SK-N-SH (cell line): ENCODE results near the gene PRKCI. TPM values are rescaled to one million over a fixed set of nuclear protein-coding genes. Genes with fewer than 3 reads are reported as not detected.

Experiments
- CTCF ChIA-PET: fragments of 300-600, 350-600 bp; formaldehyde crosslinking; extraction: SDS; loops from one replicate; lab custom pipeline; 2021; lab: Yijun Ruan, JAX
- POLR2A ChIA-PET: fragments of 350-600 bp; sonication (Branson Sonifier 250); formaldehyde crosslinking; extraction: SDS; loops from one replicate; lab custom pipeline; 2020; ENCODE audit warnings: antibody characterized with exemption, inconsistent platforms; lab: Yijun Ruan, JAX
- DNase-seq: peaks from one replicate; pipeline ENCODE4 v3.0.0; 2012
- H2AFZ ChIP-seq: fragments of 200-600 bp; sonication (generic); 2 replicates; pipeline ENCODE4 v1.8.1; 2016; ENCODE audit warnings: antibody characterized with exemption, mild to moderate bottlenecking, low read depth
- H3F3A ChIP-seq: fragments of 200-600 bp; sonication (generic); replicated peaks from 2 replicates; pipeline ENCODE3; 2016; ENCODE audit warnings: antibody characterized with exemption, mild to moderate bottlenecking; ENCODE audit not compliant: insufficient read depth
- H3K27ac ChIP-seq, 2 experiments: fragments of 200-500 bp in 1 of 2; fragments of 200-600 bp in 1 of 2; sonication (Bioruptor generic) in 1 of 2; sonication (generic), shearing (Covaris generic) in 1 of 2; 2 replicates each; pipeline versions ENCODE4 v1.5.1 to v1.6.1; 2014 to 2016; ENCODE audit warnings: low read depth in 2 of 2, inconsistent platforms in 1 of 2, low read length in 1 of 2, mild to moderate bottlenecking in 1 of 2, mixed read lengths in 1 of 2
- H3K27me3 ChIP-seq: fragments of 200-600 bp; sonication (generic), shearing (Covaris generic); 2 replicates; pipeline ENCODE4 v1.6.1; 2016; ENCODE audit warnings: mixed run types; ENCODE audit not compliant: insufficient read depth
- H3K36me3 ChIP-seq, 2 experiments: fragments of 200-500 bp in 1 of 2; fragments of 200-600 bp in 1 of 2; sonication (Bioruptor generic) in 1 of 2; sonication (generic) in 1 of 2; replicated peaks in 1 of 2; 2 replicates each; pipeline versions ENCODE3 to v1.5.1; 2014 to 2016; ENCODE audit warnings: low read length in 1 of 2, mild to moderate bottlenecking in 1 of 2; ENCODE audit not compliant: insufficient read depth in 2 of 2, control insufficient read depth in 1 of 2
- H3K4me1 ChIP-seq, 2 experiments: fragments of 200-500 bp in 1 of 2; fragments of 200-600 bp in 1 of 2; sonication (Bioruptor generic) in 1 of 2; sonication (generic), shearing (Covaris generic) in 1 of 2; 2 replicates each; pipeline versions ENCODE4 v1.5.1 to v1.6.1; 2014 to 2016; ENCODE audit warnings: low read depth in 1 of 2, low read length in 1 of 2, mixed run types in 1 of 2; ENCODE audit not compliant: insufficient read depth in 2 of 2, control insufficient read depth in 1 of 2
- H3K4me2 ChIP-seq: fragments of 200-600 bp; sonication (generic), shearing (Covaris generic); 2 replicates; pipeline ENCODE4 v1.6.1; 2017; ENCODE audit warnings: mixed run types
- H3K4me3 ChIP-seq, 2 experiments: fragments of 200-500 bp in 1 of 2; fragments of 200-600 bp in 1 of 2; sonication (Bioruptor generic) in 1 of 2; sonication (generic), shearing (Covaris generic) in 1 of 2; 2 replicates each; pipeline versions ENCODE4 v1.5.1 to v1.8.1; 2014 to 2016; ENCODE audit warnings: low read depth in 2 of 2, inconsistent platforms in 1 of 2, low read length in 1 of 2, mild to moderate bottlenecking in 1 of 2, mixed read lengths in 1 of 2, moderate library complexity in 1 of 2
- H3K79me2 ChIP-seq: fragments of 200-600 bp; sonication (generic); 2 replicates; pipeline ENCODE4 v1.8.1; 2017; ENCODE audit warnings: mild to moderate bottlenecking; ENCODE audit not compliant: insufficient read depth
- H3K9ac ChIP-seq: fragments of 200-600 bp; sonication (generic); 2 replicates; pipeline ENCODE4 v1.6.1; 2017; ENCODE audit warnings: mixed run types
- H3K9me2 ChIP-seq: fragments of 200-600 bp; sonication (generic); 2 replicates; pipeline ENCODE4 v1.6.1; 2017; ENCODE audit warnings: mixed run types
- H3K9me3 ChIP-seq: fragments of 200-600 bp; sonication (generic); 2 replicates; pipeline ENCODE4 v1.6.1; 2017; ENCODE audit warnings: mixed run types, mild to moderate bottlenecking, moderate library complexity
- H4K20me1 ChIP-seq: fragments of 200-600 bp; sonication (generic); 2 replicates; pipeline ENCODE4 v1.6.1; 2017; ENCODE audit warnings: mild to moderate bottlenecking, mixed run types; ENCODE audit not compliant: insufficient read depth
- ELF1 ChIP-seq: IDR thresholded peaks from 2 replicates; pipeline ENCODE4 v1.4.0; 2012
- FOSL2 ChIP-seq: IDR thresholded peaks from 2 replicates; pipeline ENCODE4 v1.4.0; 2012; ENCODE audit warnings: low read depth, mild to moderate bottlenecking, moderate library complexity, borderline replicate concordance
- FOXJ3 ChIP-seq: sonication (generic); formaldehyde crosslinking; IDR thresholded peaks from 2 replicates; pipeline ENCODE4 v1.5.1; 2020; ENCODE audit warnings: mild to moderate bottlenecking, missing genetic modification reagents
- FOXM1 ChIP-seq: IDR thresholded peaks from 2 replicates; pipeline ENCODE4 v1.4.0; 2012; ENCODE audit warnings: low read depth, mild to moderate bottlenecking
- GABPA ChIP-seq: IDR thresholded peaks from 2 replicates; pipeline ENCODE4 v1.4.0; 2012; ENCODE audit warnings: low read depth, mild to moderate bottlenecking
- GATA2 ChIP-seq: sonication (generic); formaldehyde crosslinking; IDR thresholded peaks from 2 replicates; pipeline ENCODE4 v1.5.0; 2020; ENCODE audit warnings: mild to moderate bottlenecking, missing genetic modification reagents
- JUND ChIP-seq: IDR thresholded peaks from 2 replicates; pipeline ENCODE4 v1.4.0; 2012
- MEF2A ChIP-seq: IDR thresholded peaks from 2 replicates; pipeline ENCODE4 v1.4.0; 2012; ENCODE audit warnings: low read depth, borderline replicate concordance
- MXI1 ChIP-seq: IDR thresholded peaks from 2 replicates; pipeline ENCODE4 v1.6.1; 2012; ENCODE audit warnings: mild to moderate bottlenecking, low read depth, low read length, improper control_type of control experiment
- RFX5 ChIP-seq: IDR thresholded peaks from 2 replicates; pipeline ENCODE4 v1.6.1; 2012; ENCODE audit warnings: mild to moderate bottlenecking, improper control_type of control experiment, low read length
- TAF1 ChIP-seq: IDR thresholded peaks from 2 replicates; pipeline ENCODE4 v1.6.1; 2012; ENCODE audit warnings: low read depth, mild to moderate bottlenecking, low read length, moderate library complexity, borderline replicate concordance
- TCF12 ChIP-seq: IDR thresholded peaks from 2 replicates; pipeline ENCODE4 v1.4.0; 2012
- TEAD4 ChIP-seq: IDR thresholded peaks from 2 replicates; pipeline ENCODE4 v1.4.0; 2012; ENCODE audit warnings: mild to moderate bottlenecking, borderline replicate concordance; ENCODE audit not compliant: insufficient read depth
- YY1 ChIP-seq: IDR thresholded peaks from 2 replicates; pipeline ENCODE4 v1.4.0; 2012; ENCODE audit warnings: low read depth, mild to moderate bottlenecking
- WGBS: methylation state at CpG from one replicate; pipeline ENCODE4 v1.1.6; 2017; ENCODE audit warnings: low lambda C conversion rate; 5-methylcytosine and 5-hydroxymethylcytosine counted together
- polyA plus RNA-seq, 3 experiments: library from polyadenylated mRNA; depleted of rRNA; stranded (reverse); fragments of >200 nt; gene quantifications; 2 replicates each; pipeline ENCODE4 v1.2.3, GENCODE V29; 2012
- TF ChIP-seq, protein P1 (sequence below): IDR thresholded peaks from 2 replicates; pipeline ENCODE4 v1.4.0; 2012; ENCODE audit warnings: low read depth
- TF ChIP-seq, protein P2 (sequence below): IDR thresholded peaks from 2 replicates; pipeline ENCODE4 v1.6.1; 2012; ENCODE audit warnings: mild to moderate bottlenecking, low read depth, low read length, moderate library complexity
- TF ChIP-seq, protein P3 (sequence below): fragments of 150-350 bp; IDR thresholded peaks from 2 replicates; pipeline ENCODE4 v1.6.1; 2016; ENCODE audit warnings: mild to moderate bottlenecking, low read depth, low read length
- TF ChIP-seq, protein P4 (sequence below): IDR thresholded peaks from 2 replicates; pipeline ENCODE4; 2012
- TF ChIP-seq, protein P5 (sequence below): fragments of 150-350 bp; IDR thresholded peaks from 2 replicates; pipeline ENCODE4 v1.6.1; 2017; ENCODE audit warnings: antibody characterized with exemption, low read length, low read depth, borderline replicate concordance

The PRKCI gene
- polyA plus RNA-seq, 1 of the 3 experiments (the other 2 are of a cell fraction) = 10.1 TPM

DNA sequence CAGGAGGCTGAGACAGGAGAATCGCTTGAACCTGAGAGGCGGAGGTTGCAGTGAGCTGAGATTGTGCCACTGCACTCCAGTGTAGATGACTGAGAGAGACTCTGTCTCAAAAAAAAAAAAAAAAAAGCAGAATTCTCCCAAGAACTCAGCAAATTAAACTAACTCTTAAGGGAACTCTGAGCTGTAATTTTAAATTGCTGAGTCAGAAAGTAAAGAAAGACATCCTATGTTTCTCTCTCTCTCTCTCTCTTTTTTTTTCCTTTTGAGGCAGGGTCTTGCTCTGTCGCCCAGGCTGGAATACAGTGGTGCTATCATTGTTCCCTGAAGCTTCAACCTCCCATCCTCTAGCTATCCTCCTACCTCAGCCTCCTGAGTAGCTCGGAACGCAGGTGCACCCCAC is 20.7 kb upstream of the PRKCI start:
- no peaks in the 10 kb centered on the region for H3K9me2 ChIP-seq
- no peaks in the 10 kb centered on the region for H3K79me2 ChIP-seq
- no peaks in the 10 kb centered on the region for H3F3A ChIP-seq
- no peaks in the 10 kb centered on the region for H4K20me1 ChIP-seq
- H3K4me3 ChIP-seq = no peak overlapping the region
- DNase-seq = no peak
- H3K27ac ChIP-seq = no peak overlapping the region
- ChIA-PET POLR2A (interaction anchor here (0.6 kb wide), 1 partner anchor 159 kb away, joined by 3 read pairs; no protein-coding TSS in a partner anchor), CTCF (interaction anchor here (1.1 to 1.2 kb wide), 2 partner anchors 12 to 610 kb away, joined by 3 to 5 read pairs; no protein-coding TSS in a partner anchor)
- no peak overlapping the region for H3K4me2 ChIP-seq
- no peaks in the 10 kb centered on the region for H3K4me1 ChIP-seq
- H3K9me3 ChIP-seq = no peaks in the 10 kb centered on the region
- no peaks in the 10 kb centered on the region for H3K36me3 ChIP-seq
- H2AFZ ChIP-seq = no peak overlapping the region
- H3K9ac ChIP-seq = no peak overlapping the region
- no peaks in the 10 kb centered on the region for H3K27me3 ChIP-seq
- no peak for TF ChIP-seq YY1
- TF ChIP-seq TEAD4 = no peak
- TF ChIP-seq, protein P1, sequence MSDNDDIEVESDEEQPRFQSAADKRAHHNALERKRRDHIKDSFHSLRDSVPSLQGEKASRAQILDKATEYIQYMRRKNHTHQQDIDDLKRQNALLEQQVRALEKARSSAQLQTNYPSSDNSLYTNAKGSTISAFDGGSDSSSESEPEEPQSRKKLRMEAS = no peak
- TF ChIP-seq TCF12 = no peak
- TF ChIP-seq, protein P2, sequence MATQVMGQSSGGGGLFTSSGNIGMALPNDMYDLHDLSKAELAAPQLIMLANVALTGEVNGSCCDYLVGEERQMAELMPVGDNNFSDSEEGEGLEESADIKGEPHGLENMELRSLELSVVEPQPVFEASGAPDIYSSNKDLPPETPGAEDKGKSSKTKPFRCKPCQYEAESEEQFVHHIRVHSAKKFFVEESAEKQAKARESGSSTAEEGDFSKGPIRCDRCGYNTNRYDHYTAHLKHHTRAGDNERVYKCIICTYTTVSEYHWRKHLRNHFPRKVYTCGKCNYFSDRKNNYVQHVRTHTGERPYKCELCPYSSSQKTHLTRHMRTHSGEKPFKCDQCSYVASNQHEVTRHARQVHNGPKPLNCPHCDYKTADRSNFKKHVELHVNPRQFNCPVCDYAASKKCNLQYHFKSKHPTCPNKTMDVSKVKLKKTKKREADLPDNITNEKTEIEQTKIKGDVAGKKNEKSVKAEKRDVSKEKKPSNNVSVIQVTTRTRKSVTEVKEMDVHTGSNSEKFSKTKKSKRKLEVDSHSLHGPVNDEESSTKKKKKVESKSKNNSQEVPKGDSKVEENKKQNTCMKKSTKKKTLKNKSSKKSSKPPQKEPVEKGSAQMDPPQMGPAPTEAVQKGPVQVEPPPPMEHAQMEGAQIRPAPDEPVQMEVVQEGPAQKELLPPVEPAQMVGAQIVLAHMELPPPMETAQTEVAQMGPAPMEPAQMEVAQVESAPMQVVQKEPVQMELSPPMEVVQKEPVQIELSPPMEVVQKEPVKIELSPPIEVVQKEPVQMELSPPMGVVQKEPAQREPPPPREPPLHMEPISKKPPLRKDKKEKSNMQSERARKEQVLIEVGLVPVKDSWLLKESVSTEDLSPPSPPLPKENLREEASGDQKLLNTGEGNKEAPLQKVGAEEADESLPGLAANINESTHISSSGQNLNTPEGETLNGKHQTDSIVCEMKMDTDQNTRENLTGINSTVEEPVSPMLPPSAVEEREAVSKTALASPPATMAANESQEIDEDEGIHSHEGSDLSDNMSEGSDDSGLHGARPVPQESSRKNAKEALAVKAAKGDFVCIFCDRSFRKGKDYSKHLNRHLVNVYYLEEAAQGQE = no peak
- no peak for TF ChIP-seq TAF1
- no peak for TF ChIP-seq FOSL2
- no peak for TF ChIP-seq JUND
- no peak for TF ChIP-seq MEF2A
- TF ChIP-seq, protein P3, sequence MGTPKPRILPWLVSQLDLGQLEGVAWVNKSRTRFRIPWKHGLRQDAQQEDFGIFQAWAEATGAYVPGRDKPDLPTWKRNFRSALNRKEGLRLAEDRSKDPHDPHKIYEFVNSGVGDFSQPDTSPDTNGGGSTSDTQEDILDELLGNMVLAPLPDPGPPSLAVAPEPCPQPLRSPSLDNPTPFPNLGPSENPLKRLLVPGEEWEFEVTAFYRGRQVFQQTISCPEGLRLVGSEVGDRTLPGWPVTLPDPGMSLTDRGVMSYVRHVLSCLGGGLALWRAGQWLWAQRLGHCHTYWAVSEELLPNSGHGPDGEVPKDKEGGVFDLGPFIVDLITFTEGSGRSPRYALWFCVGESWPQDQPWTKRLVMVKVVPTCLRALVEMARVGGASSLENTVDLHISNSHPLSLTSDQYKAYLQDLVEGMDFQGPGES = no peak
- TF ChIP-seq RFX5 = no peak
- no peak for TF ChIP-seq GATA2
- no peak for TF ChIP-seq GABPA
- TF ChIP-seq, protein P4, sequence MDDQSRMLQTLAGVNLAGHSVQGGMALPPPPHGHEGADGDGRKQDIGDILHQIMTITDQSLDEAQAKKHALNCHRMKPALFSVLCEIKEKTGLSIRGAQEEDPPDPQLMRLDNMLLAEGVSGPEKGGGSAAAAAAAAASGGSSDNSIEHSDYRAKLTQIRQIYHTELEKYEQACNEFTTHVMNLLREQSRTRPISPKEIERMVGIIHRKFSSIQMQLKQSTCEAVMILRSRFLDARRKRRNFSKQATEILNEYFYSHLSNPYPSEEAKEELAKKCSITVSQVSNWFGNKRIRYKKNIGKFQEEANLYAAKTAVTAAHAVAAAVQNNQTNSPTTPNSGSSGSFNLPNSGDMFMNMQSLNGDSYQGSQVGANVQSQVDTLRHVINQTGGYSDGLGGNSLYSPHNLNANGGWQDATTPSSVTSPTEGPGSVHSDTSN = no peak
- no peak for TF ChIP-seq ELF1
- no peak for TF ChIP-seq MXI1
- no peak for TF ChIP-seq FOXJ3 (CRISPR knock-in tag)
- TF ChIP-seq FOXM1 = no peak
- TF ChIP-seq, protein P5, sequence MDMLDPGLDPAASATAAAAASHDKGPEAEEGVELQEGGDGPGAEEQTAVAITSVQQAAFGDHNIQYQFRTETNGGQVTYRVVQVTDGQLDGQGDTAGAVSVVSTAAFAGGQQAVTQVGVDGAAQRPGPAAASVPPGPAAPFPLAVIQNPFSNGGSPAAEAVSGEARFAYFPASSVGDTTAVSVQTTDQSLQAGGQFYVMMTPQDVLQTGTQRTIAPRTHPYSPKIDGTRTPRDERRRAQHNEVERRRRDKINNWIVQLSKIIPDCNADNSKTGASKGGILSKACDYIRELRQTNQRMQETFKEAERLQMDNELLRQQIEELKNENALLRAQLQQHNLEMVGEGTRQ = no peak
- WGBS = 84% methylated on average over 5 of the region's 5 CpGs
